Hematopoietic multipotent progenitor cell treated with erythropoietin and hydrocortisone succinate and interleukin-3 and kit ligand, for 15 days (in vitro differentiated cells): Measurements from ENCODE around the gene CDH16.
"Not testable (repeated sequence)": the region's sequence is repeated elsewhere in the genome, so short reads cannot be mapped to it uniquely, and the experiment has no call there.

ENCODE experiments used
- DNase-seq: peaks from one replicate; pipeline ENCODE4 v3.0.0-alpha.2; 2015; ENCODE audit warnings: low spot score

Gene CDH16

GRCh38 chr16:66946974-66947301 lies 28.3 kb upstream of the CDH16 start:
- no peak for DNase-seq

DNA sequence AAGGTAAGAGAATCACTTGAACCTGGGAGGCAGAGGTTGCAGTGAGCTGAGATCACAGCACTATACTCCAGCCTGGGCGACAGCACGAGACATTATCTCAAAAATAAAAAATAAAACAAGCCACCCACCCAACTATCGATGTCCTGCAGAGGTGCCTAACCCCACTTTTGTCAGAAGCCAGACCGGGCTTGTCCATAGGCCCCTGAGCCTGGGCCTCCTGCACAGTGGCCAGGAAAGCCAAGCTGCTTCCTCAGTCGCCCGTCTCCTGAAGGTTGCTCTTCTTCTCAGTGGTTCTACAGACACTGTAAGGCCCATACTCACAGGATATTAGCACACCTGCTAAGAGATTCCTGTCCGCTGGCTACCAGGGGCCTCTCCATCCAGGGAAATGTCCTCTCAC lies 27.9 kb upstream of the CDH16 start:
- no peak for DNase-seq

DNA sequence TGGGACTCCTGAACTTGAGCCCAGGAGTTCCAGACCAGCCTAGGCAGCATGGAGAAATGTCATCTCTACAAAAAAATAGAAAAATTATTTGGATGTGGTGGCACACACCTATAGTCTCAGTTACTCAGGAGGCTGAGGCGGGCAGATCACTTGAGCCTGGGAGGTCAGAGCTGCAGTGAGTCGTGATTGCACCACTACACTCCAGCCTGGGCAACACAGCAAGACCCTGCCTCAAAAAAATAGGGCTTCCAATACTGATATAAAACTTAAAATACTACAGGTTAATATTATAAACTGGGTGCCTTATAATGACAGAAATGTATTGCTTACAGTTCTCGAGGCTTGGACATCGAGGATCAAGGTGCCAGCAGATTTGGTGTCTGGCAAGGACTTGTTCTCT lies 27.3 kb upstream of the CDH16 start:
- DNase-seq = no peak

- DNase-seq = not testable (repeated sequence)
Measured at GRCh38 chr16:66944971-66945370, 26.3 kb upstream of the CDH16 start.

- no peak for DNase-seq
Measured at GRCh38 chr16:66944054-66944441, 25.4 kb upstream of the CDH16 start.

- DNase-seq = no peak
Measured at GRCh38 chr16:66943426-66944053, 24.9 kb upstream of the CDH16 start.

DNA sequence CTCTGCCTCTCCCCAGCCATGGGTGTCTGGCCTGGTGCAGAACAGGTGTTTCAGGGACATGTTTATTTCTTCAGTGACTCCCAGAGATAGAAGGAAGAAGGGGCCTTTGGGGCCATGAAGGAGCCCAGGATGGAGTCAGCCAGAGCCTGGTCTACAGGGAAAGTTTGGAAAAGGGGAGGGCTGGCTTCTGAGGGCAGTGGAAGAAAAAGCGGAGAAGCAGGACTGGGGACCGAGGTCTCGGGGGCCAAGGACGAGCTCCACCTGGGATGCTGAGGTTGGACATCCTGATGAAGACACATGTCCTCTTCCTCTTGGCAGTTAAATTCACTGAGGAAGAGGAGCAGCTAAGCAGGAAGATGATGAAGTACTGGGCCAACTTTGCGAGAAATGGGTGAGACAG lies 24.3 kb upstream of the CDH16 start:
- DNase-seq = no peak

GRCh38 chr16:66940236-66940635 lies 21.6 kb upstream of the CDH16 start:
- DNase-seq = no peak

DNA sequence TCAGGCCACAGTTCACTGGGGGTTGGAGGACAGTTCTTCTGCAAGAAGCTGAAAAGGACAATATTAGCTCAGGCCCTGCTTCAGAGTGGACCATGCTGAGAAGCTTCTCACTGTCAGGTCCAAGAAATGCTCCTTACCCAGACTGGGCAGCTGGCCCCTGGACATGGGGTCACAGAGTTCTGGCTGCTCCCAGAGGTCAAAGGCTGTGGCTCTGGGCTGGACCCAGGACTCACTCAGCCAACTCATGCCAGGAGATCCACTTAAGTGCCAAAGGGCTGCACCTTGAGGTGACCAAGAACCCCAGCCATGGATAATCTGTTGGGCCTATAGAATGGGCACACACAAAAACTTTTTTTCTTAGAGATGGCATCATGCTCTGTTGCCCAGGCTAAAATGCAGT lies 20.7 kb upstream of the CDH16 start:
- no peak for DNase-seq

DNA sequence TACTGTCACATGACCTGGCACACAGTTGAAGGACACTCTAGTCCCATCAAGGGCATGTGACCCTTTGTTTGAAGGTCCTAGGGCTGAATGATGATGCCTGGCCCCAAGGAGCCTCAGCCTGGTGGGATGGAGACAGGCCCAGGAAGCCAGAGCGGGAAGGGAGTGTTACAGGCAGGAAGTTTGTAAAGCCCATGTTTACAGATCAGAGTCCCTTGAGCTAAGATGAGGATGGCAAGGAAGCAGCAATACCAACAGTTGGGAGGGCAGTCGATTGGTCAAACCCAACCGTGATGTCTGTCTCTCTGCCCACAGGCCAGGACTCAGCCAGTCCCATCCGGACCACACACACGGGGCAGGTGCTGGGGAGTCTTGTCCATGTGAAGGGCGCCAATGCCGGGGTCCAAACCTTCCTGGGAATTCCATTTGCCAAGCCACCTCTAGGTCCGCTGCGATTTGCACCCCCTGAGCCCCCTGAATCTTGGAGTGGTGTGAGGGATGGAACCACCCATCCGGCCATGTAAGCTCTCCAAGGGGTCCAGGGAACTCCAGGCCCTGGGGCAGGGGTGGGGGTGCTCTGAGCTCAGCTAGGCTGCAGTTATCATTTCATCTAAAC lies 19.1 kb upstream of the CDH16 start:
- no peak for DNase-seq

GRCh38 chr16:66936889-66937554 lies 18.3 kb upstream of the CDH16 start:
- DNase-seq = peak; percentile 43

DNA sequence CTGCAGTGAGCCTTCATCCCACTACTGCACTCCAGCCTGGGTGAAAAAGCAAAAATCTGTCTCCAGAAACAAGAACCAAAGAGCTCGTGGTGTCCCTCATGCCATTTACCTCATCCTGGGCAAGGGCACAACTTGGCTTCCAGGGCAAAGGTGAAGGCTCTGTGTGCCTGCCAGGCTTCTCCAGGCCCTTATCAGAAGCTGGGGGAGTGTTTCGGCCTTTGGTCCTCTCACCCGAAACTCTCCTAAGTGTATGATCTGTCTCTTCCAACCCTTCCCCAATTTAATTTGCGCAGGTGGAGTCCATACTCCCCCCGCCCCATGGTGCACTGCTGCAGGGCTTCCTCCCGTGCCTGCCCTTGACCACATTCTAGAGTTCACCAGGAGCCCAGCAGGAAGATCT lies 17.8 kb upstream of the CDH16 start:
- DNase-seq = no peak

GRCh38 chr16:66935314-66936011 lies 16.8 kb upstream of the CDH16 start, which contains the start of gene CES2:
TSS of gene CES2 (plus strand) at chr16:66935516. CDS start at chr16:66935636, 120 bp downstream.
- no peak for DNase-seq

DNA sequence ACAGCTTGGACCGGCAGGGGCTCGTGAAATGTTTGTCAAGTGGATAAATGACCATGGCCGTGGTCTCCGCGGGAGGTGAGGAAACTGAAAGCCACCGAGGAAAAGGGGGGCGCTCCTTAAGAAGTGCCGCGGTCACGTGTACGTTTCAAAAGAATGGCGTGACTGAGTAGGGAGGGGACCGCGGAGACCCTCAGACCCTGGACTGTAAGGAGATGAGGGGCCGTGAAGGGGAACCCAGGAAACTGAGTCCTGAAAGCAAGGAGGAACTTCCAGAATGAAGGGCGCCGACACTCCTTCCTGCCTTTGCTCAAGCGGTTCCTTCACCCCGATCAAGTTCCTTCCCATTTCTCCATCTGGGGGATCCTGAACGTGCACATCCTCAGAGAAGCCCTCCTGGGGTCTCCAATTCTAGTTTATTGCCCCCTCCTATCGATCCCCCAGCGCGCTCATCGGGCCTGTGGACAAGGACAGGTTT lies 16.2 kb upstream of the CDH16 start:
- DNase-seq = not testable (repeated sequence)

- peak; percentile 87 for DNase-seq
Measured at GRCh38 chr16:66934138-66934838, 15.6 kb upstream of the CDH16 start, which contains the start of gene CIAO2B. TSS of gene CIAO2B (minus strand) at chr16:66934402. CDS start at chr16:66934364, 38 bp downstream.

- no peak for DNase-seq
Measured at GRCh38 chr16:66933776-66934137, 15.1 kb upstream of the CDH16 start.

DNA sequence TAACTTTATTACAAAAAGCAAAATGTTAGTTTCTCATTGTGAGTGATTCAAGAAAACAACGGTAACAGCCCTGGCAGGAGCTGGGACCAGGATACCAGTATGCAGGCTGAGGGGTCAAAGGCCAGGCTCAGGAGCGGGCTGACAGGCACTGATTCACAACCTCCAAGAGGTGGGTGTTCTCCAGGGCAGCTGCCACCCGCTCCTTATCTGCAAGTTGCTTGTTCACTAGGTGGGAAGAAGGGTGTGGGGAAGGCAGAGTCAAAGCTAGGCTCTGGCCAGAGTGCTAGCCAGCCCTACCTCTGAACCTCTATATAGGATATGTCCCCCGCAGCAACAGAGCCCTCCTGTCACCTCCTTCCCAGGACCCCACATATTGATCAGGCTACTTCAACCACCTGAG lies 13.4 kb upstream of the CDH16 start:
- no peak for DNase-seq

DNA sequence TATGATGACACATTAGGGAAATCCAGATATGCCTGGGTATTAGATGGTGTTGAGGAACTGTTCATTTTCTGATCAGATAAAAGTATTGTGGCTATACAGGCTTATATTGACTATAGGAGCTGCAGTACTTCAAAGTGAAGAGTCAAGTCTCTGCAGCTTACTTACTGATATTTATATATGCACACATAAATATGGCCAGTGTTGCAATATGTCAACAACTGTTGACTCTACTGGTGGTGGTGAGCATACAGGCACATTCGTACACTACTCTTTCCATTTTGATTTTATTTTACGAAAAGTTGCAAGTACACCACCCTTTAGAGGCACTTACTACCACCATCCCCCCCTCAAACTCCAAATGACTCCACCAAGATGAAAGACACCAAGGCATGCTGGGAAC lies 13.0 kb upstream of the CDH16 start:
- no peak for DNase-seq

GRCh38 chr16:66930189-66930588 lies 11.5 kb upstream of the CDH16 start:
- DNase-seq = peak; percentile 73

GRCh38 chr16:66928702-66929388 lies 10.2 kb upstream of the CDH16 start:
- DNase-seq = peak; percentile 57

GRCh38 chr16:66927918-66928649 lies 9.4 kb upstream of the CDH16 start:
- DNase-seq = peak; percentile 65
